CD14-positive monocyte (primary cell): ENCODE measurements around the gene ELF1. TPM values are rescaled to one million over a fixed set of nuclear protein-coding genes. Genes with fewer than 3 reads are reported as not detected.

Experiments
- DNase-seq, 3 donors: peaks; one replicate each; pipeline ENCODE4 v3.0.0-alpha.2; 2011 to 2022
- H2AFZ ChIP-seq: 2 replicates; pipeline ENCODE4 v1.6.0; 2012; ENCODE audit warnings: mild to moderate bottlenecking, low read depth, low read length, inconsistent platforms; ENCODE audit not compliant: insufficient read depth, poor library complexity, severe bottlenecking
- H3K27ac ChIP-seq, 2 donors: 1 replicate in 1 of 2; 2 replicates in 1 of 2; pipeline ENCODE4 v1.5.1; 2012 to 2013; ENCODE audit warnings: low read length in 2 of 2, control low read depth in 1 of 2, inconsistent platforms in 1 of 2, low read depth in 1 of 2, mild to moderate bottlenecking in 1 of 2
- H3K27me3 ChIP-seq, 2 donors: one replicate each; pipeline versions ENCODE4 v1.6.0 to v1.6.1; 2011 to 2013; ENCODE audit warnings: low read length in 2 of 2; ENCODE audit not compliant: control insufficient read depth in 2 of 2, insufficient read depth in 2 of 2
- H3K36me3 ChIP-seq, 2 donors: replicated peaks in 1 of 2; 1 replicate in 1 of 2; 2 replicates in 1 of 2; pipeline versions ENCODE4 v1.5.1 to v1.6.1; 2012 to 2013; ENCODE audit warnings: low read length in 2 of 2, control low read depth in 1 of 2, inconsistent platforms in 1 of 2, mild to moderate bottlenecking in 1 of 2; ENCODE audit not compliant: insufficient read depth in 2 of 2, control insufficient read depth in 1 of 2
- H3K4me1 ChIP-seq, 2 donors: 1 replicate in 1 of 2; 2 replicates in 1 of 2; pipeline versions ENCODE4 v1.5.1 to v1.6.1; 2012 to 2013; ENCODE audit warnings: low read length in 2 of 2, control low read depth in 1 of 2, inconsistent platforms in 1 of 2, mild to moderate bottlenecking in 1 of 2, moderate library complexity in 1 of 2; ENCODE audit not compliant: insufficient read depth in 2 of 2, control insufficient read depth in 1 of 2
- H3K4me2 ChIP-seq: replicated peaks from 2 replicates; pipeline ENCODE3; 2012; ENCODE audit warnings: low read length, moderate library complexity, mild to moderate bottlenecking; ENCODE audit not compliant: poor library complexity, severe bottlenecking; ENCODE audit errors: extremely low read depth
- H3K4me3 ChIP-seq, 3 experiments: fragments of 200-600 bp in 1 of 3; sonication (generic) in 1 of 3; replicated peaks in 1 of 3; 1 replicate in 2 of 3; 2 replicates in 1 of 3; pipeline ENCODE4 v1.5.1; 2011 to 2013; ENCODE audit warnings: low read length in 3 of 3, mild to moderate bottlenecking in 3 of 3, control low read depth in 2 of 3, low read depth in 2 of 3, inconsistent platforms in 1 of 3, moderate library complexity in 1 of 3
- H3K79me2 ChIP-seq: 2 replicates; pipeline ENCODE4 v1.6.0; 2012; ENCODE audit warnings: mild to moderate bottlenecking, control low read depth, inconsistent platforms, low read length, moderate library complexity; ENCODE audit not compliant: insufficient read depth
- H3K9ac ChIP-seq: 2 replicates; pipeline ENCODE4 v1.6.0; 2017; ENCODE audit warnings: low read length, mild to moderate bottlenecking; ENCODE audit not compliant: insufficient read depth, poor library complexity, severe bottlenecking
- H3K9me3 ChIP-seq, 2 donors: replicated peaks in 1 of 2; 1 replicate in 1 of 2; 2 replicates in 1 of 2; pipeline versions ENCODE4 v1.5.1 to v1.6.1; 2012 to 2013; ENCODE audit warnings: low read length in 2 of 2, control low read depth in 1 of 2; ENCODE audit not compliant: control insufficient read depth in 1 of 2, insufficient read depth in 1 of 2
- H4K20me1 ChIP-seq: 2 replicates; pipeline ENCODE4 v1.6.0; 2012; ENCODE audit warnings: mild to moderate bottlenecking, low read length, control low read depth, moderate library complexity; ENCODE audit not compliant: insufficient read depth
- H3K27ac Mint-ChIP-seq, 7 donors: one replicate each; pipeline ENCODE4 v1.8.0; 2020; ENCODE audit warnings: mild to moderate bottlenecking in 7 of 7, mixed read lengths in 7 of 7, moderate library complexity in 6 of 7, inconsistent platforms in 2 of 7
- H3K27me3 Mint-ChIP-seq, 3 donors: one replicate each; pipeline ENCODE4 v1.8.0; 2021 to 2022; ENCODE audit warnings: low read depth in 3 of 3, mild to moderate bottlenecking in 3 of 3, mixed read lengths in 3 of 3, moderate library complexity in 3 of 3, inconsistent platforms in 1 of 3
- H3K36me3 Mint-ChIP-seq, 2 donors: one replicate each; pipeline ENCODE4 v1.8.0; 2020; ENCODE audit warnings: mixed read lengths in 2 of 2, inconsistent platforms in 1 of 2, mild to moderate bottlenecking in 1 of 2
- H3K4me1 Mint-ChIP-seq: one replicate; pipeline ENCODE4 v1.8.0; 2020; ENCODE audit warnings: mild to moderate bottlenecking, mixed read lengths
- H3K4me3 Mint-ChIP-seq, 2 donors: one replicate each; pipeline ENCODE4 v1.8.0; 2020; ENCODE audit warnings: mild to moderate bottlenecking in 2 of 2, mixed read lengths in 2 of 2, moderate library complexity in 1 of 2
- H3K9me3 Mint-ChIP-seq, 7 donors: one replicate each; pipeline ENCODE4 v1.8.0; 2020 to 2022; ENCODE audit warnings: mixed read lengths in 7 of 7, mild to moderate bottlenecking in 6 of 7, moderate library complexity in 6 of 7, inconsistent platforms in 2 of 7
- CTCF ChIP-seq: fragments of 200-600 bp; IDR thresholded peaks from one replicate; pipeline ENCODE4 v1.8.0; 2022; ENCODE audit warnings: antibody characterized with exemption, mild to moderate bottlenecking
- WGBS: methylation state at CpG from one replicate; pipeline ENCODE4 v1.1.5; 2013; ENCODE audit warnings: missing lambda C conversion rate; ENCODE audit not compliant: insufficient coverage; 5-methylcytosine and 5-hydroxymethylcytosine counted together
- intact Hi-C, 2 donors: fragments of 100-400 bp; cut with micrococcal nuclease; formaldehyde crosslinking; loops; one replicate each; pipeline versions ENCODE4 v1.15.0 to v1.15.1; 2023
- polyA plus RNA-seq, 3 donors: library from polyadenylated mRNA; depleted of rRNA in 1 of 3; unstranded in 2 of 3; stranded (reverse) in 1 of 3; fragments of 300-500 nt in 2 of 3; fragments of >200 nt in 1 of 3; fragmentation: Illumina TruSeq in 2 of 3; gene quantifications; 1 replicate in 2 of 3; 2 replicates in 1 of 3; pipeline ENCODE4 v1.2.3, GENCODE V29; 2012 to 2021

Gene ELF1
- polyA plus RNA-seq, 3 donors, result 63.1 to 83.3 (median 83.3) TPM

- peak overlapping the region in 1 of 2 donors; percentile 89 for H3K4me3 Mint-ChIP-seq
- H4K20me1 ChIP-seq, result peaks cover 100% of the 10 kb centered on the region
- no peak overlapping the region for H3K9ac ChIP-seq
- DNase-seq, result peak; percentile 75 to 93 (median 87)
- H3K27ac Mint-ChIP-seq, result peak overlapping the region; percentile 84 to 98 (median 92)
- no peaks in the 10 kb centered on the region for H3K9me3 Mint-ChIP-seq
- peak overlapping the region; percentile 85 for H3K4me2 ChIP-seq
- H3K27ac ChIP-seq, result peak overlapping the region in 1 of 2 donors; percentile 77
- H3K4me3 ChIP-seq, result peak overlapping the region in 2 of 3 experiments; percentile 22 to 69
- peaks cover 94% of the 10 kb centered on the region for H3K4me1 Mint-ChIP-seq
- no peaks in the 10 kb centered on the region for H3K27me3 Mint-ChIP-seq
- peaks cover 21 to 24% of the 10 kb centered on the region in 2 donors for H3K36me3 Mint-ChIP-seq
- no peaks in the 10 kb centered on the region for H3K36me3 ChIP-seq
- WGBS, result no CpG with 5 or more reads among the region's 3 CpGs
- H3K79me2 ChIP-seq, result peaks cover 100% of the 10 kb centered on the region
- TF ChIP-seq CTCF, result no peak
- no peaks in the 10 kb centered on the region for H3K27me3 ChIP-seq
- peaks cover 89 to 99% of the 10 kb centered on the region in 2 donors for H3K4me1 ChIP-seq
- intact Hi-C loops, result loop anchor here in 1 of 2 donors (2.0 to 5.0 kb wide), 3 partner anchors 15 to 96 kb away; partner anchors contain the start of gene WBP4
- no peak overlapping the region for H2AFZ ChIP-seq
- no peaks in the 10 kb centered on the region for H3K9me3 ChIP-seq
Measured at GRCh38 chr13:40966298-40966697, 52.8 kb downstream of the ELF1 start.

GRCh38 chr13:40963927-40964326, 55.2 kb downstream of the ELF1 start:
- intact Hi-C loops, result no loop called here
- no CpG with 5 or more reads among the region's 1 CpG for WGBS
- no peaks in the 10 kb centered on the region for H3K9me3 Mint-ChIP-seq
- Histone ChIP-seq H3K4me1 (peaks cover 82 to 95% of the 10 kb centered on the region in 2 donors), H3K4me3 (peak overlapping the region in 1 of 3 experiments; percentile 16), H3K9me3 (no peaks in the 10 kb centered on the region), H2AFZ (no peak overlapping the region), H3K27me3 (no peaks in the 10 kb centered on the region), H3K27ac (peak overlapping the region; percentile 15 to 88), H3K9ac (no peak overlapping the region), H3K79me2 (peaks cover 100% of the 10 kb centered on the region), H3K4me2 (peak overlapping the region; percentile 85), H3K36me3 (peaks cover 0 to 3% of the 10 kb centered on the region in 2 donors), H4K20me1 (peaks cover 100% of the 10 kb centered on the region)
- no peaks in the 10 kb centered on the region for H3K27me3 Mint-ChIP-seq
- peak overlapping the region; percentile 70 to 98 (median 84) for H3K27ac Mint-ChIP-seq
- peaks cover 87% of the 10 kb centered on the region for H3K4me1 Mint-ChIP-seq
- H3K36me3 Mint-ChIP-seq, result peaks cover 22 to 31% of the 10 kb centered on the region in 2 donors
- TF ChIP-seq CTCF, result no peak
- DNase-seq, result peak in 2 of 3 donors; percentile 58 to 59
- H3K4me3 Mint-ChIP-seq, result no peak overlapping the region
